ENCODE results near the gene TRANK1. TPM values are rescaled to one million over a fixed set of nuclear protein-coding genes. Genes with fewer than 3 reads are reported as not detected.

The TRANK1 gene
- total RNA-seq, 5 donors from 2014 or later (not counting 1 experiment from before 2014, with no cell fraction given): 96.0 to 160 (median 127) TPM

Other genes with a start within 250 kb of the TRANK1 start
- gene DCLK3, start 180.5 kb downstream of the TRANK1 start, total RNA-seq: not detected
- gene EPM2AIP1, start 48.1 kb upstream of the TRANK1 start, total RNA-seq: 10 to 100 TPM; 27.0 to 36.3 (median 29.3) TPM
- gene MLH1, start 48.5 kb upstream of the TRANK1 start, total RNA-seq: 10 to 100 TPM; 24.7 to 32.4 (median 28.6) TPM
- gene LRRFIP2, start 229.5 kb upstream of the TRANK1 start, total RNA-seq: 10 to 100 TPM; 26.0 to 39.3 (median 32.9) TPM

Measured in T-cell (primary cell).